Calu3 (cell line): ENCODE measurements around the gene METTL6. TPM values are rescaled to one million over a fixed set of nuclear protein-coding genes. Genes with fewer than 3 reads are reported as not detected.

ENCODE experiments used
- BruUV-seq: library from RNA; stranded (reverse); fragments of 400-500 nt; replicated peaks from 2 replicates; lab custom pipeline; 2021; lab: Mats Ljungman, UMichigan
- CTCF ChIA-PET: fragments of 300-600 bp; sonication (Branson Sonifier 250); formaldehyde crosslinking; loops from one replicate; lab custom pipeline; 2022; ENCODE audit warnings: antibody characterized with exemption; lab: Charles Lee
- DNase-seq: peaks from one replicate; pipeline ENCODE4 v3.0.0; 2022
- H3K27ac Mint-ChIP-seq: one replicate; pipeline ENCODE4 v1.8.0; 2022; ENCODE audit warnings: mixed read lengths; ENCODE audit not compliant: unreplicated experiment
- H3K27me3 Mint-ChIP-seq: one replicate; pipeline ENCODE4 v1.8.0; 2022; ENCODE audit warnings: mixed read lengths; ENCODE audit not compliant: unreplicated experiment
- H3K36me3 Mint-ChIP-seq: one replicate; pipeline ENCODE4 v1.8.0; 2022; ENCODE audit warnings: mild to moderate bottlenecking, moderate library complexity, mixed read lengths; ENCODE audit not compliant: insufficient read depth, unreplicated experiment
- H3K4me1 Mint-ChIP-seq: one replicate; pipeline ENCODE4 v1.8.0; 2022; ENCODE audit warnings: mild to moderate bottlenecking, low read depth, mixed read lengths; ENCODE audit not compliant: unreplicated experiment
- H3K4me3 Mint-ChIP-seq: one replicate; pipeline ENCODE4 v1.8.0; 2022; ENCODE audit warnings: mild to moderate bottlenecking, low read depth, moderate library complexity, mixed read lengths; ENCODE audit not compliant: unreplicated experiment
- H3K9me3 Mint-ChIP-seq: one replicate; pipeline ENCODE4 v1.8.0; 2022; ENCODE audit warnings: low read depth, mixed read lengths; ENCODE audit not compliant: unreplicated experiment
- intact Hi-C: fragments of 100-400 bp; cut with micrococcal nuclease; formaldehyde crosslinking; loops from one replicate; pipeline ENCODE4 v1.10.0; 2022; ENCODE audit not compliant: unreplicated experiment
- total RNA-seq: library from RNA; stranded (reverse); gene quantifications from 2 replicates; pipeline ENCODE4 v1.2.3, GENCODE V29; 2022
- TF ChIP-seq, protein P1 (sequence below): fragments of 200-600 bp; IDR thresholded peaks from one replicate; pipeline ENCODE4 v1.8.0; 2022; ENCODE audit warnings: antibody characterized with exemption; ENCODE audit not compliant: unreplicated experiment

Gene METTL6
- total RNA-seq, 1 experiment from 2014 or later: 23.0 TPM

DNA sequence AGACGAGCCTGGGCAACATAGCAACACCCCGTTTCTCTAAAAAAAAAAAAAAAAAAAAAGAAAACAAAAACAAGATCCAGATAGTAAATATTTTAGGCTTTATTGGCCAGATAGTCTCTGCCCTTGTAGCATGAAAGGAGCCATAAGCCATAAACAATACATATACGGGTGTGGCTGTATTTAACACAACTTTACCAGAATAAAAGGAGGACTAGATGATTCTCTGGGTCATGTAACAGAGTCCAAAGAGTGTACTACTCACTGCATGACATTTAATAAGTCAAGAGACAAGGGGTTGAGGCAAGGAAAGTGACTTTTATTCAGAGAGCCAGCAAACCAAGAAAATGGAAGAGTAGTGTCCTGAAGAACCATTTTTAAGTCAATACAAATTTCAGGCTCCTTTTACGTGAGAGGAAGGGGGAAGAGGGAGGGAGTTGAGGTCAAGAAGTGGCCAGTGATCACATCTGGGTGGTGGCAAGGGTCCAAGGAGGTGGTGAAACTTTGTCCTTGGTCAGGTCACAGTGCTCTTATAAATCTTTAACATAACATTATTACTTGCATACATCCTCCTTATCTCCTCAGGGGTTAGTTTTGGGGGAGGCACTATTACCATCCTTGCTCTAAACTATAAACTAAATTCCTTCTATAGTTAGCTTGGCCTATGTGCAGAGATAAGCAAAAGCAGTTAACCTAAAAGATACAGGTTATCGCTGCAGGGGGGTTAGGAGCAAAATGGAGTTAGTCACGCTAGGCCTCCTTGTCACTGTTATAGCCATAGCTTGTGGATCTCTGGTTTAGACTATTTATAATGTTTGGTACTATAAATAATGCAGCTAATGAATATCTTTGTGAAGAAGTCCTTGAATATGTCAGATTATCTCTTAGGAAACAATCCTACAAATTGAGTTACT is 46.1 kb downstream of the METTL6 start:
- no peaks in the 10 kb centered on the region for H3K9me3 Mint-ChIP-seq
- peaks cover 12% of the 10 kb centered on the region for H3K4me1 Mint-ChIP-seq
- BruUV-seq: no TSS peak
- TF ChIP-seq, protein P1, sequence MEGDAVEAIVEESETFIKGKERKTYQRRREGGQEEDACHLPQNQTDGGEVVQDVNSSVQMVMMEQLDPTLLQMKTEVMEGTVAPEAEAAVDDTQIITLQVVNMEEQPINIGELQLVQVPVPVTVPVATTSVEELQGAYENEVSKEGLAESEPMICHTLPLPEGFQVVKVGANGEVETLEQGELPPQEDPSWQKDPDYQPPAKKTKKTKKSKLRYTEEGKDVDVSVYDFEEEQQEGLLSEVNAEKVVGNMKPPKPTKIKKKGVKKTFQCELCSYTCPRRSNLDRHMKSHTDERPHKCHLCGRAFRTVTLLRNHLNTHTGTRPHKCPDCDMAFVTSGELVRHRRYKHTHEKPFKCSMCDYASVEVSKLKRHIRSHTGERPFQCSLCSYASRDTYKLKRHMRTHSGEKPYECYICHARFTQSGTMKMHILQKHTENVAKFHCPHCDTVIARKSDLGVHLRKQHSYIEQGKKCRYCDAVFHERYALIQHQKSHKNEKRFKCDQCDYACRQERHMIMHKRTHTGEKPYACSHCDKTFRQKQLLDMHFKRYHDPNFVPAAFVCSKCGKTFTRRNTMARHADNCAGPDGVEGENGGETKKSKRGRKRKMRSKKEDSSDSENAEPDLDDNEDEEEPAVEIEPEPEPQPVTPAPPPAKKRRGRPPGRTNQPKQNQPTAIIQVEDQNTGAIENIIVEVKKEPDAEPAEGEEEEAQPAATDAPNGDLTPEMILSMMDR: no peak
- no peak overlapping the region for H3K4me3 Mint-ChIP-seq
- intact Hi-C loops: no loop called here
- no peak for DNase-seq
- H3K27ac Mint-ChIP-seq: no peak overlapping the region
- H3K27me3 Mint-ChIP-seq: no peaks in the 10 kb centered on the region
- CTCF ChIA-PET: interaction anchor here (0.7 to 3.6 kb wide), 2 partner anchors 18 to 113 kb away, joined by 4 to 16 read pairs; no protein-coding TSS in a partner anchor
- H3K36me3 Mint-ChIP-seq: peaks cover 9% of the 10 kb centered on the region

DNA sequence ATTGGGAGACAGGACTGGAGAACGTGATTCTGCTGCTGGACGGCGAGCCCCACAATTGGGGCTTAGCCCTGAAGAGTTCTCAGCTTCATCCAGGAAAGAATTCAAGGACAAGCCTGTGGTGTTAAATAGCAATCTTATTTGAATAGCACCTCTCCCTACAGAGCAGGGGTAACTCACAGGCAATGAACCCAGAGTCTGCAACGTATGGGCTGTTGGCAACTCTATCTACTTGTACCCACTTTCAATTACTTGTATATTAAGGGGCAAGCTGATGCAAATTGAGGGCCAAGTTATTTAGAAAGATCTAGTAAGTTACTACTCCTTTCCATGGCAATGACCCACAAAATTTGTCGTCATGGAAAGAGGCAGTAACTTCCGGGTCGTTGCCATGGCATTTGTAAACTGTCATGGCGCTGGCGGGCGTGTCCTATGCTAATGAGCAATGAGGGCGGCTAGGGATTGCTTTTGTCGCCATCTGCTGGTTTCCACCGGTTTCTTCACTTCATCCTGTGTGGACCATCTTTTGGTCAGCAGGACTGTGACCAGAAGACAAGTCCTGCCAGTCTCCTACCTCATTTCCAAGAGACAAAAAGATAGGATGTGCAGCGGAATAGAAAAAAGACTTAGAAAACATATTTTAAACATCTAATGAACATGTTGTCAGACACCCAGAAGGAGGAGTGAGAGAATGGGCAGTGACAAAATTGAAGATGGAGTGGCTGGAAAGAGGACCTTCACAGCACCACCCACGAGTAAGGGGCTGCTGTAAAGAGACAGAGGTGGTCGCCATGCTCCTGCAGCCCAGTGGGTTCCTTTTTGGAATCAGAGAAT is 49.2 kb downstream of the METTL6 start:
- no peaks in the 10 kb centered on the region for H3K27me3 Mint-ChIP-seq
- H3K9me3 Mint-ChIP-seq: no peaks in the 10 kb centered on the region
- intact Hi-C loops: loop anchor here (1.0 kb wide), 1 partner anchor 110 kb away; no protein-coding TSS in a partner anchor
- peaks cover 9% of the 10 kb centered on the region for H3K36me3 Mint-ChIP-seq
- H3K27ac Mint-ChIP-seq: peak overlapping the region; percentile 89
- CTCF ChIA-PET: no interaction called here
- H3K4me3 Mint-ChIP-seq: no peak overlapping the region
- DNase-seq: peak; percentile 91
- TF ChIP-seq, protein P1: peak; percentile 69
- H3K4me1 Mint-ChIP-seq: peaks cover 7% of the 10 kb centered on the region
- no TSS peak for BruUV-seq

DNA sequence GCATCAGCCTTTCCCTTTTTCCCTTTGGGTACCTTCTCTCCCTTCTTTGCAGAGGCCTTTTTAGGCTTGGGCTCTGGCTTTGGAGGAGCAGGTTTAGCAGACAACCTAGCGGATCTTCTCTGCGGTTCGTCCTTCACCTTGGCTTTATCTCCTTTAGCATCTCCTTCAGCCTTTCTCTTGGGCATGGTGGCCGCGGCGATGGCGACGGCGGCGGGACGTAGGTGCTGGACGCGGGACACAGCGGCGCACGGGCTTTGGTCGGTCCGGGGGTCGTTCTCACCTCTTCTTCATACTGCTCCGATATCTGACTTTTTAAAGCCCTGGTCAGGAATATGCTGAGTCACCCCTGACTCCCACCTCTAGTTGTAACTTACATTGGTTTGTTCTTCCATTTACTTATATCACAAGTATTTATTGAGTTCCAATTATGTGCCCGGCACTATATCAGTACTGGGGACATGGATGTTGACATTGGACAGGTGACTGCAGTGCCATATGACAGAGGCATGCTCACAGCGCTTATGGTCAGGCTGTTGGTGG is 51.8 kb downstream of the METTL6 start:
- no TSS peak for BruUV-seq
- Mint-ChIP-seq H3K27me3 (no peaks in the 10 kb centered on the region), H3K4me3 (no peak overlapping the region), H3K27ac (no peak overlapping the region), H3K4me1 (no peaks in the 10 kb centered on the region), H3K36me3 (peaks cover 9% of the 10 kb centered on the region), H3K9me3 (no peaks in the 10 kb centered on the region)
- DNase-seq: no peak
- TF ChIP-seq, protein P1: no peak
- intact Hi-C loops: no loop called here
- CTCF ChIA-PET: no interaction called here

DNA sequence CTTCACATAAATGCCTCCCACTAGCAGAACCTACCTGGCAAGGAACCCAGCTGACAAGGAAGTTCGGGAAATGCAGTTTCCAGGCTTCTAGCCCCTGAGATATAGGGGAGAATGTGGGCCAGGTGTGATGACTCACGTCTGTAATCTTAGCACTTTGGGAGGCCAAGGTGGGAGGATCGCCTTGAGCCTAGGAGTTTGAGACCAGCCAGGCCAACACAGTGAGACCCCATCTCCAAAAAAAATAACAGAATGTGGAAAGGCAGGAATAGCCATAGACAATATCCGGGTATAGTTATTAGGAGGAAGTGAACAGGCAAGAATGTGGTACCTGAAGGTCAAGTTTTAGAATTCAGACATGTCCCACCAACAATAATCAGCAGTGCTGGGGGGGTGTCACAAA is 54.4 kb downstream of the METTL6 start:
- no TSS peak for BruUV-seq
- H3K4me3 Mint-ChIP-seq: no peak overlapping the region

More for the DNA sequence above, 54.4 kb downstream of the METTL6 start:
- no peaks in the 10 kb centered on the region for H3K4me1 Mint-ChIP-seq
- H3K27ac Mint-ChIP-seq: no peak overlapping the region
- no peaks in the 10 kb centered on the region for H3K27me3 Mint-ChIP-seq
- intact Hi-C loops: no loop called here
- TF ChIP-seq, protein P1: no peak
- no peaks in the 10 kb centered on the region for H3K9me3 Mint-ChIP-seq
- CTCF ChIA-PET: no interaction called here
- DNase-seq: no peak
- peaks cover 5% of the 10 kb centered on the region for H3K36me3 Mint-ChIP-seq
